ENCODE measurements around the gene RAB8A. TPM values are rescaled to one million over a fixed set of nuclear protein-coding genes. Genes with fewer than 3 reads are reported as not detected.
"Not testable (repeated sequence)": the region's sequence is repeated elsewhere in the genome, so short reads cannot be mapped to it uniquely, and the experiment has no call there.

Gene RAB8A
- polyA plus RNA-seq, 3 donors, result 70.7 to 96.3 (median 95.6) TPM

GRCh38 chr19:16075430-16076153 is 36.1 kb upstream of the RAB8A start:
- DNase-seq (ENCODE audit: extremely low read depth in 1 of 11, low read depth in 9 of 11, low spot score in 4 of 11), result no peak

GRCh38 chr19:16076154-16076957 is 35.3 kb upstream of the RAB8A start, which contains the start of gene TPM4:
Gene TPM4, plus strand, starts transcription at chr19:16076495. Its CDS starts 71 bp downstream, at chr19:16076566.
- peak in 10 of 11 donors; percentile 81 to 92 (median 90) for DNase-seq (ENCODE audit: extremely low read depth in 1 of 11, low read depth in 9 of 11, low spot score in 4 of 11)

GRCh38 chr19:16076958-16077611 is 34.6 kb upstream of the RAB8A start:
- DNase-seq (ENCODE audit: extremely low read depth in 1 of 11, low read depth in 9 of 11, low spot score in 4 of 11), result peak in 1 of 11 donors; percentile 51

GRCh38 chr19:16077984-16078758 is 33.5 kb upstream of the RAB8A start:
- no peak for DNase-seq (ENCODE audit: extremely low read depth in 1 of 11, low read depth in 9 of 11, low spot score in 4 of 11)

GRCh38 chr19:16078759-16079707 is 32.7 kb upstream of the RAB8A start:
- DNase-seq (ENCODE audit: extremely low read depth in 1 of 11, low read depth in 9 of 11, low spot score in 4 of 11), result peak in 9 of 11 donors; percentile 74 to 92 (median 85)

GRCh38 chr19:16084067-16084685 is 27.5 kb upstream of the RAB8A start:
- DNase-seq (ENCODE audit: extremely low read depth in 1 of 11, low read depth in 9 of 11, low spot score in 4 of 11), result no peak

- no peak for DNase-seq (ENCODE audit: extremely low read depth in 1 of 11, low read depth in 9 of 11, low spot score in 4 of 11)
These were observed 26.6 kb upstream of the RAB8A start for GRCh38 chr19:16085115-16085514.

- not testable (repeated sequence) for DNase-seq (ENCODE audit: extremely low read depth in 1 of 11, low read depth in 9 of 11, low spot score in 4 of 11)
These were observed 24.3 kb upstream of the RAB8A start for GRCh38 chr19:16087404-16087803.

GRCh38 chr19:16087940-16088339 is 23.7 kb upstream of the RAB8A start:
- DNase-seq (ENCODE audit: extremely low read depth in 1 of 11, low read depth in 9 of 11, low spot score in 4 of 11), result no peak

- no peak for DNase-seq (ENCODE audit: extremely low read depth in 1 of 11, low read depth in 9 of 11, low spot score in 4 of 11)
These were observed 23.2 kb upstream of the RAB8A start for GRCh38 chr19:16088351-16089009.

- no peak for DNase-seq (ENCODE audit: extremely low read depth in 1 of 11, low read depth in 9 of 11, low spot score in 4 of 11)
These were observed 22.5 kb upstream of the RAB8A start for GRCh38 chr19:16089010-16089846.

- DNase-seq (ENCODE audit: extremely low read depth in 1 of 11, low read depth in 9 of 11, low spot score in 4 of 11), result no peak
These were observed 19.9 kb upstream of the RAB8A start for GRCh38 chr19:16091546-16092475.

- DNase-seq (ENCODE audit: extremely low read depth in 1 of 11, low read depth in 9 of 11, low spot score in 4 of 11), result no peak
These were observed 17.2 kb upstream of the RAB8A start for GRCh38 chr19:16094360-16095070.

- no peak for DNase-seq (ENCODE audit: extremely low read depth in 1 of 11, low read depth in 9 of 11, low spot score in 4 of 11)
These were observed 16.6 kb upstream of the RAB8A start for GRCh38 chr19:16095071-16095571.
